GM12878 (cell line): ENCODE data around the gene MRPS18B. TPM values are rescaled to one million over a fixed set of nuclear protein-coding genes. Genes with fewer than 3 reads are reported as not detected.

Experiments used
- BACH1 ChIP-seq: fragments of 450-650 bp; IDR thresholded peaks from 2 replicates; pipeline ENCODE4 v1.6.1; 2017; ENCODE audit warnings: mild to moderate bottlenecking, borderline replicate concordance
- CBFB ChIP-seq: IDR thresholded peaks from 2 replicates; pipeline ENCODE4 v1.6.1; 2016; ENCODE audit warnings: antibody characterized with exemption, low read depth
- CREB1 ChIP-seq: IDR thresholded peaks from 2 replicates; pipeline ENCODE4 v1.6.1; 2012; ENCODE audit warnings: low read depth, mild to moderate bottlenecking, inconsistent platforms
- FOS ChIP-seq: IDR thresholded peaks from 3 replicates; pipeline ENCODE4 v1.6.1; 2011; ENCODE audit warnings: borderline replicate concordance; ENCODE audit not compliant: insufficient read length; ENCODE audit errors: extremely low read depth
- HCFC1 ChIP-seq: fragments of 150-350 bp; IDR thresholded peaks from 2 replicates; pipeline ENCODE4 v1.6.1; 2014; ENCODE audit warnings: low read length
- IKZF1 ChIP-seq: fragments of 450-650 bp; conservative IDR thresholded peaks from 2 replicates; pipeline ENCODE4 v1.6.1; 2017; ENCODE audit warnings: antibody characterized with exemption, mild to moderate bottlenecking
- KDM1A ChIP-seq: fragments of 200-600 bp; sonication (generic); IDR thresholded peaks from 2 replicates; pipeline ENCODE4 v1.6.1; 2016; ENCODE audit warnings: borderline replicate concordance
- MXI1 ChIP-seq: fragments of 150-350 bp; IDR thresholded peaks from 2 replicates; pipeline ENCODE4 v1.6.1; 2011; ENCODE audit warnings: low read depth, mild to moderate bottlenecking, inconsistent platforms, low read length, improper control_type of control experiment
- MYB ChIP-seq: fragments of 150-350 bp; IDR thresholded peaks from 2 replicates; pipeline ENCODE4 v1.6.1; 2014; ENCODE audit warnings: mild to moderate bottlenecking, low read depth, low read length, borderline replicate concordance
- NBN ChIP-seq: fragments of 450-650 bp; IDR thresholded peaks from 2 replicates; pipeline ENCODE4 v1.6.1; 2016
- PML ChIP-seq: IDR thresholded peaks from 2 replicates; pipeline ENCODE4 v1.6.1; 2012; ENCODE audit warnings: low read length, inconsistent platforms
- POU2F2 ChIP-seq: IDR thresholded peaks from 3 replicates; pipeline ENCODE4 v1.6.1; 2011; ENCODE audit warnings: low read depth, mild to moderate bottlenecking, low read length, borderline replicate concordance
- RAD51 ChIP-seq: fragments of 450-650 bp; IDR thresholded peaks from 2 replicates; pipeline ENCODE4 v1.6.1; 2016; ENCODE audit warnings: moderate library complexity, mild to moderate bottlenecking, inconsistent platforms
- RB1 ChIP-seq: fragments of 450-650 bp; formaldehyde crosslinking; IDR thresholded peaks from 2 replicates; pipeline ENCODE4 v1.6.1; 2017; ENCODE audit warnings: mild to moderate bottlenecking, borderline replicate concordance
- SMAD1 ChIP-seq: fragments of 450-650 bp; IDR thresholded peaks from 2 replicates; pipeline ENCODE4 v1.6.1; 2018; ENCODE audit warnings: mild to moderate bottlenecking, low read depth; ENCODE audit not compliant: partially characterized antibody
- SUPT20H ChIP-seq: IDR thresholded peaks from 2 replicates; pipeline ENCODE4 v1.6.1; 2011; ENCODE audit warnings: low read depth, mild to moderate bottlenecking, low read length, moderate library complexity, borderline replicate concordance; ENCODE audit not compliant: control insufficient read depth
- TARDBP ChIP-seq: IDR thresholded peaks from 2 replicates; pipeline ENCODE4 v1.6.1; 2016; ENCODE audit warnings: borderline replicate concordance
- TBL1XR1 ChIP-seq: IDR thresholded peaks from 2 replicates; pipeline ENCODE4 v1.6.1; 2012; ENCODE audit warnings: low read depth, low read length, improper control_type of control experiment
- TCF7 ChIP-seq: IDR thresholded peaks from 2 replicates; pipeline ENCODE4 v1.6.1; 2014; ENCODE audit warnings: antibody characterized with exemption, borderline replicate concordance
- ZNF217 ChIP-seq: fragments of 450-650 bp; IDR thresholded peaks from 2 replicates; pipeline ENCODE4 v1.6.1; 2017; ENCODE audit warnings: antibody characterized with exemption, mild to moderate bottlenecking
- ZNF274 ChIP-seq: IDR thresholded peaks from one replicate; pipeline ENCODE4 v1.8.0; 2011; ENCODE audit not compliant: insufficient read length, insufficient read depth
- ZNF622 ChIP-seq: fragments of 450-650 bp; IDR thresholded peaks from 2 replicates; pipeline ENCODE4 v1.6.1; 2017; ENCODE audit warnings: mild to moderate bottlenecking, inconsistent platforms
- polyA plus RNA-seq, 11 experiments: library from polyadenylated mRNA; depleted of rRNA in 4 of 11; unstranded in 6 of 11; stranded (reverse) in 5 of 11; fragments of >200 nt; fragmentation: Nextera tagmentation in 4 of 11; fragmentation: Illumina TruSeq in 1 of 11; extraction: Ambion mirVana in 4 of 11; extraction: Trizol in 1 of 11; gene quantifications; 1 replicate in 1 of 11; 2 replicates in 10 of 11; pipeline versions ENCODE4 v1.2.1 to v1.2.3, GENCODE V29; 2011 to 2016; ENCODE audit warnings: inconsistent platforms in 2 of 11, missing spikeins in 2 of 11, low read depth in 1 of 11
- total RNA-seq, 4 experiments: library from RNA; depleted of rRNA in 3 of 4; stranded (reverse); fragments of >200 nt in 3 of 4; fragmentation: Illumina TruSeq in 1 of 4; extraction: Trizol in 1 of 4; gene quantifications; 2 replicates each; pipeline versions ENCODE4 v1.2.1 to v1.2.3, GENCODE V29; 2013 to 2021
- TF ChIP-seq, protein P1 (sequence below): fragments of 450-650 bp; IDR thresholded peaks from 2 replicates; pipeline ENCODE4 v1.6.1; 2017; ENCODE audit warnings: mild to moderate bottlenecking, moderate library complexity
- TF ChIP-seq, protein P2 (sequence below): fragments of 450-650 bp; conservative IDR thresholded peaks from 2 replicates; pipeline ENCODE4 v1.6.1; 2017; ENCODE audit warnings: mild to moderate bottlenecking, moderate library complexity

The MRPS18B gene
- total and polyA plus RNA-seq, 10 of the 15 experiments (the other 5 are each of a cell fraction or from before 2014, with no cell fraction given): 80.9 to 259 (median 140) TPM

DNA sequence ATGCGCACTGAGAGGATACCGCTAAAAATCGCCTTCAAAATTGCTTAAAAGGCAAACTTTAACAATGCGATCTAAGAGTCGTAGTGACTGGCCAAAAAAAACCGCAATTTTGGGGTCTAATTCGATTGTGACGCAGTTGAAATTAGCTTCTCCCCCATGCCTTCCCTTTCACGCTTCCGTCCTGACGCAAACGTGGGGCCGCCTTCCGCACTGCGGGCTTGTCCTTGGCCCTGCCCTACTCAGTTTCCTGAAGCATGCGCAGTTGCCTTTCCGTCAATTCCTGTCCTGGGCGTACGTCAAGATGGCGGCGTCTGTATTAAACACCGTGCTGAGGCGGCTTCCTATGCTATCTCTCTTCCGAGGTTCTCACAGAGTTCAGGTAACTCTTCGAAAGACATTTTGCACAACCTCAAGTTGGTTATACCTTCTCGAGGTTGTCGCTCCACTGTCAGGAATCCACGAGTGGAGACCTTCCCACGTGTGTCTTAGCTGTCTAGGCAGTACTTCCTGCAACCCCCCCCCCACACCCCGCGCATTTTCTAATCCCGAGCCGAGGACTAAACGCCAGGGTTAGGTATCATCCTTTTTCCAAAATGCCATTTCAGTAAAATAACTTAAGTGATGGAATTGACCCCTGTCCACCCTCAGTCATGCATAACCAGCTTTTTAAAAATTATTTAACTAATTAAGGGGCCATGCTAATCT, at the start of gene MRPS18B (continued):
- TF ChIP-seq TCF7 (no peak), ZNF622 (no peak), MXI1 (peak; percentile 99), CBFB (peak; percentile 44; the same call in 1 of the 2 replicates), MYB (no peak; the same call in 1 of the 2 replicates), POU2F2 (peak; percentile 65; the same call in 1 of the 3 replicates), RAD51 (no peak; the same call in 1 of the 2 replicates), FOS (no peak), RB1 (peak; percentile 79; the same call in 1 of the 2 replicates), SUPT20H (no peak), ZNF217 (no peak), HCFC1 (peak; percentile 35; the same call in 1 of the 2 replicates), KDM1A (no peak), BACH1 (peak; percentile 27; the same call in 1 of the 2 replicates), IKZF1 (peak; percentile 81), TARDBP (0 out of 2 replicates have a peak, but pooled peaks have one; percentile 53), SMAD1 (peak; percentile 58), TBL1XR1 (peak; percentile 22; the same call in 1 of the 2 replicates), PML (peak; percentile 59), NBN (peak; percentile 70), ZNF274 (no peak), CREB1 (no peak; the same call in 1 of the 2 replicates)
- TF ChIP-seq, protein P1, sequence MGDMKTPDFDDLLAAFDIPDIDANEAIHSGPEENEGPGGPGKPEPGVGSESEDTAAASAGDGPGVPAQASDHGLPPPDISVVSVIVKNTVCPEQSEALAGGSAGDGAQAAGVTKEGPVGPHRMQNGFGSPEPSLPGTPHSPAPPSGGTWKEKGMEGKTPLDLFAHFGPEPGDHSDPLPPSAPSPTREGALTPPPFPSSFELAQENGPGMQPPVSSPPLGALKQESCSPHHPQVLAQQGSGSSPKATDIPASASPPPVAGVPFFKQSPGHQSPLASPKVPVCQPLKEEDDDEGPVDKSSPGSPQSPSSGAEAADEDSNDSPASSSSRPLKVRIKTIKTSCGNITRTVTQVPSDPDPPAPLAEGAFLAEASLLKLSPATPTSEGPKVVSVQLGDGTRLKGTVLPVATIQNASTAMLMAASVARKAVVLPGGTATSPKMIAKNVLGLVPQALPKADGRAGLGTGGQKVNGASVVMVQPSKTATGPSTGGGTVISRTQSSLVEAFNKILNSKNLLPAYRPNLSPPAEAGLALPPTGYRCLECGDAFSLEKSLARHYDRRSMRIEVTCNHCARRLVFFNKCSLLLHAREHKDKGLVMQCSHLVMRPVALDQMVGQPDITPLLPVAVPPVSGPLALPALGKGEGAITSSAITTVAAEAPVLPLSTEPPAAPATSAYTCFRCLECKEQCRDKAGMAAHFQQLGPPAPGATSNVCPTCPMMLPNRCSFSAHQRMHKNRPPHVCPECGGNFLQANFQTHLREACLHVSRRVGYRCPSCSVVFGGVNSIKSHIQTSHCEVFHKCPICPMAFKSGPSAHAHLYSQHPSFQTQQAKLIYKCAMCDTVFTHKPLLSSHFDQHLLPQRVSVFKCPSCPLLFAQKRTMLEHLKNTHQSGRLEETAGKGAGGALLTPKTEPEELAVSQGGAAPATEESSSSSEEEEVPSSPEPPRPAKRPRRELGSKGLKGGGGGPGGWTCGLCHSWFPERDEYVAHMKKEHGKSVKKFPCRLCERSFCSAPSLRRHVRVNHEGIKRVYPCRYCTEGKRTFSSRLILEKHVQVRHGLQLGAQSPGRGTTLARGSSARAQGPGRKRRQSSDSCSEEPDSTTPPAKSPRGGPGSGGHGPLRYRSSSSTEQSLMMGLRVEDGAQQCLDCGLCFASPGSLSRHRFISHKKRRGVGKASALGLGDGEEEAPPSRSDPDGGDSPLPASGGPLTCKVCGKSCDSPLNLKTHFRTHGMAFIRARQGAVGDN: peak; percentile 96
- TF ChIP-seq, protein P2, sequence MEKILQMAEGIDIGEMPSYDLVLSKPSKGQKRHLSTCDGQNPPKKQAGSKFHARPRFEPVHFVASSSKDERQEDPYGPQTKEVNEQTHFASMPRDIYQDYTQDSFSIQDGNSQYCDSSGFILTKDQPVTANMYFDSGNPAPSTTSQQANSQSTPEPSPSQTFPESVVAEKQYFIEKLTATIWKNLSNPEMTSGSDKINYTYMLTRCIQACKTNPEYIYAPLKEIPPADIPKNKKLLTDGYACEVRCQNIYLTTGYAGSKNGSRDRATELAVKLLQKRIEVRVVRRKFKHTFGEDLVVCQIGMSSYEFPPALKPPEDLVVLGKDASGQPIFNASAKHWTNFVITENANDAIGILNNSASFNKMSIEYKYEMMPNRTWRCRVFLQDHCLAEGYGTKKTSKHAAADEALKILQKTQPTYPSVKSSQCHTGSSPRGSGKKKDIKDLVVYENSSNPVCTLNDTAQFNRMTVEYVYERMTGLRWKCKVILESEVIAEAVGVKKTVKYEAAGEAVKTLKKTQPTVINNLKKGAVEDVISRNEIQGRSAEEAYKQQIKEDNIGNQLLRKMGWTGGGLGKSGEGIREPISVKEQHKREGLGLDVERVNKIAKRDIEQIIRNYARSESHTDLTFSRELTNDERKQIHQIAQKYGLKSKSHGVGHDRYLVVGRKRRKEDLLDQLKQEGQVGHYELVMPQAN: peak; percentile 98
